NCI-H2171 (cell line): ENCODE measurements around the gene SLC15A3.
"Not testable (repeated sequence)": the region's sequence is repeated elsewhere in the genome, so short reads cannot be mapped to it uniquely, and the experiment has no call there.

ENCODE experiments used
- DNase-seq: peaks from one replicate; lab custom pipeline; 2025; lab: John Stamatoyannopoulos, UW

Gene SLC15A3

DNA sequence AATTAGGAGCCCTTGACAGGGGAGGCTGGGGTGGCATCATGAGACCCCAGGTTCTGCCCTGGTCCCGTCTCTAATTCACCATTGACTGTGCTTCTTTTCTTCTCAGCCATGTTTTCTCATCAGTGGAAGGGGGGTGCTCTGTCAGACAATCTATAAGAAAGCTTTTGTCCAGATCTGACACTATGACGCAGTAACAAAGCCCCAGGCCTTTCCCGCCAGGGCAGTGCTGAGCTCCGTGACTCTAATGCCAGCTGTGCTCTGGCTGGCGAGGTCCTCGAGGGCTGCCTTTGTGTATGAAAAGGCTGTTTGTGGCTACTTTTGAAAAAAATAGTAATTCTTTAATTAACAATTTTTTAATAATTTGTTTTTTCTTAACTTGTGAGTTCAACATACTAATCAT is 22.8 kb upstream of the SLC15A3 start:
- no peak for DNase-seq

DNA sequence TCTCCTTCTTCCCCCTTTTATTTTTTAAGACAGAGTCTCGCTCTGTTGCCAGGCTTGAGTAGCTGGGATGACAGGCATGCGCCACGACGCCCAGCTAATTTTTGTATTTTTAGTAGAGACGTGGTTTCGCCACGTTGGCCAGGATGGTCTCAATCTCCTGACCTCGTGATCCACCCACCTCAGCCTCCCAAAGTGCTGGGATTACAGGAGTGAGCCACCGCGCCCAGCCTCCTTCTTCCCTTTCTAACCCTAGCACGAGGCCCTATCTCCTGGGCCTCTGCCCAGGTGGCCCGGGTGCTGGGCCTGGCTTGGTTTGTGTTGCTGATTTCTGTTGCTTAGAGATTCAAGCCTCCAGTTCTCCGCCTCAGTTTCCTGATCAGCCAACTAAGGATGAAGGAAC is 22.3 kb upstream of the SLC15A3 start:
- not testable (repeated sequence) for DNase-seq

DNA sequence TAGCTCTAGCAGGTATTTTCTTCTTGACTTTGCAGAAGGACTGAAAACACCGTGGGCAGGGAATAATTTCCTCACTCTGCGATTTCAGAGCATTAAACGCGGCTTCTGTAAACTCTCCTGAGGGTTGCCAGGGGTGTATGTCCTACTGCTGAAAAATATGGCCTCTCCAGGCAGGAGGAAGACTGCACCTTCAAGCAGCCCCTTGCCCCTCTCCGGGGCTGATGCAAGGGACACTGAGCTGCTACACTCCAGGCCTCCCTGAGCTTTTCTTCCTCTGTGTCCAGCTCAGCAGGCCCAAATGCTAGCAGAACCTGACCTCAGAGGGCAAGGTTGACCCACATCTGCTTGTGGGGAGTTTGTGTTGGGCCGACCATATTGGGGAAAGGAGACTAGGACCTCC is 21.7 kb upstream of the SLC15A3 start:
- DNase-seq, result no peak

DNA sequence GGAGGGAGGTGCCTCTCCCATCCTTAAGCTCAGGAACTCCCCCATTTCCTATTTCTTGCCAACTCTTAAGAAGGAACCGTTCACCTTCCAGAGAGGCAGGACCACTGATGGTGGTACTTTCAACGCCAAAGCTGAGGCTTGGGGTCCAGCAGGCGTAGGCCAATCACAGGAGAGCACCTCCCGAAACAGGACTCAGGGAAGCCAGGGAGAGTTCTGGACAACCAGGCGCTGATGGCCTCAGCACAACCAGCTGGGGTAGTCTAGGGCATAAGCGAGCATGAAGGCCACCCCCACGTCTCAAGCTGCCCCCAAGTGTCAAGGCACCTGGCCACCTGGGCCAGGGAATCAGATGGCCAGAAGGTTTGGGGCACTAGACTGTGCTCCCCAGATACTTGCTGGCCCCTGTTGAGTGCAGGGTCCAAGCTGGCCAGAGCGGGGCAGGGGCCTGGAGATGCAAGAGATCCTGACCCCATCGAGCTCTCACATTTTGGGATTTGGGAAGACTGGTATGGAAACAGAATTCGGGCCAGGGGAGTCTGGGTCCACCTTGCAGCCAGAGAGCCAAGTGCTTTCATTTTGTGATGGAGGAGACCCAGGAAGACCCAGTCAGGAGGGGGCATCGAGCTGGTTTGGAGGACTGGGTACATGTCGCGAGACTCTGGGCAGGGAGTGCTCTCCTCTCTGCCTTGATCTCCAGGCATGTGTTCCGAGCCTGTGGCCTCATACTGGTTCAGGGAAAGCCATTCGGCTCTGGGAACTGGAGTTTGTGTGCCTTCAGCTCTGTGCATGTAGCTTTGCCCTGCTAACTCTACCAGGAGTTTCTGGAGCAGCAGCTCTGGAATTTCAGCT is 20.4 kb upstream of the SLC15A3 start:
- DNase-seq, result no peak

DNA sequence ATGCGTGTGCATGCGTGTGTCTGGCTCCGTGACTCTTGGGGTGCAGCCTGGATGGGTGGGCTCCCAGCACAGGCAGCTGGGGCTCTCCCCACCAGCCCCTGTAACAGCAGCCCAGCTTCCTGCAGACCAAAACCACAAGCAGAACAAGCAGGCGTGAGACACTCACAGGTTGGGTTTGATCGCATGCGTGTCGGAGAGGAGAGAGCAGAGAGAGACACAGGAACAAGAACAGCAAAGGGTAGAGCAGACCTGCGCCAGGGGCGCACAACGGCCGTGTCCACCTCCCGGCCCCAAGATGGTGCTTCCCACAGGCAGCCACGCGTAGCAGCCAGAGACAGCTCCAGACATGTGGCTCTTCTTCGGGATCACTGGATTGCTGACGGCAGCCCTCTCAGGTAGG is 19.5 kb upstream of the SLC15A3 start, which contains the start of gene CD6:
CD6 (plus strand) TSS at position 161 of the 400 bp plus-strand sequence; CDS start at position 347, 186 bp downstream.
- DNase-seq, result no peak

DNA sequence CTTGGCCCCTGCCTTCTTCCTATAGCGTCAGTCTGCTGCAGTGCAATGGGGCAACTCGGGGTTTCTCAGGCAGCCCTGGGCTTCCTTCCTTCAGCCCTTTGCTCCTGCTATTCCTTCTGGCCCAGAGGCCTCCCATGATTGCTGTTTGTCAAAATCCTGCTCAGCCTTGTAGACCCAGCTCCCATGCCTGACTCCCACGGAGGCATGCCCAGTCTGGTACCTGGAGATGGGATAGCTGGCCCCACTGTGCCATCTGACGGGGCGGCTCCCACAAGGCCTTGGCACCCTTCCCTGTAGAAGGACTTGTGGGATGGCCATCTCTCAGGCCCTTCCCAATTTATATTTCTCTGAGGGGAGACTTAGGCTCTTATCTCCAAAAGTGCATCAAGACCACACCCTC is 18.9 kb upstream of the SLC15A3 start:
- no peak for DNase-seq

DNA sequence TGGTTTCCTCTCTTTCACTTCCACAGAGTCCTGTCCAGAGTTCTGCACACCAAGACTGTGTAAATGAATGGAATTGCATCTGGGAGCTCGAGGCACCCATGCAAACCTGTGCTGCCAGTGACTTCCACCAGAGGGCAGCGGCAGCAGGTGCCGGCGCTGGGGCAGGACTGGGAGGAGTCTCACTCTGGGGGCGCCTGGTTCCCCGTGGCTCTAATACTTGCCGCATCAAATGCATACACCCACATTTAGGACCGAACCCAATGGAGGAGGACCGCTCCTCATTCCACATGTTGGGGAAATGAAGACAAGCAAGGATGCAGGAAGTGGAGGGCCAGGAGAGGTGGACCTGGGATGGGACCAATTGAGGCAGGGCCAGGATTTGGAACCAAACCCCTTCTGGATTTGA is 18.4 kb upstream of the SLC15A3 start:
- DNase-seq, result no peak

DNA sequence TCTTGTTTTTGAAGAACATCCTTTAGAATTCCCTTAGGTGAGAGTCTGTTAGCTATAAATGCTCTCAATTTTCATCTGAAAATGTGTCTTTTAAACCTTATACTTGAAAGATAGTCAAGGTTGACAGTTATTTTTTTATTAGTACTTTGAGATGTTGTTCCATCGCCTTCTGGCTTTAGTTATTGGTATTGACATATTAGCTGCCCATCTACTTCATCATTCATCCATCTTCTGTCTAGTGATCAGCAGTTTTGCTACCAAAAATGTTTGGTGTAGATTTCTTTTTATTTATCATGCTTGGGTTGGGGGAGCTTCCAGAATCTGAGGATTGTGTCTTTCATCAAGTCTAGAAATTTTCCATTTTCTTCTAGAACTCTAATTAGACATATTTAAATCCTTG is 16.2 kb upstream of the SLC15A3 start:
- DNase-seq, result no peak

DNA sequence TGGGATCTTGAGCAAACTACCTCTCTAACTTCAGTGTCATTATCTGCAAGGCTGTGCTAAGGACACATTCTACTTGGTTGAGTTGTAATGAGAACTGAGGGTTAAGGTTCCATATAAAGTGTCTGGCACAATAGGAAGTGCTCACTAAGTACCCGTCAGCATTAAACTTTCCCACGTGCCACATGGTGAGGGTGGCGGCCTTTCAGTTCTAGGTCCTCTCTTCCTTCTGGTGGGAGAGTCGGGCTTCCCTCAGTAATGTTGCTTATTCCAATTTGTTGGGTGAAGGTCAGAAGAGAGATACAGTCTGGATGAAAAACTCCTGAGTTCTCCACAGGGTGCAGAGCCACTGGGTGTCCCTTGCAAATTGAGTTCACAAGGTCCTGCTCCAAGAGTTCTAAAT is 14.9 kb upstream of the SLC15A3 start:
- no peak for DNase-seq

DNA sequence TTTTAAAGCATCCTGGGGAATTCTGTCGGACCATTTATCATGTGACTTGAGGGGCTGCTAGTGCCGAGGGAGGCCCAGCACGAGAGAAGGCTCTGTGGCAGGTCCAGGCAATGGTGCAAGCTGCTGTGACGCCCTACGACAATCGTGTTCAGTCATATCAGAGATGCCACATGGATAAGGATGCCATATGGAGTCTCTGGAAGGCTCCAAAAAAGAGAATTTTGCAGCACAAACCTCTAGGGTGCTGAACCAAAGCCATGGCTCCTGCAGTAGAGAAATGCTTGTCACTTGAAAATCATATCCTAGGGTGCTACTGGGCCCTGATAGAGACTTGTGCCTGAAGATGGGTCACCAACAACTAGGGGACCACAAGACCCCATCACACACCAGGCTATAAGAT is 12.8 kb upstream of the SLC15A3 start:
- no peak for DNase-seq

DNA sequence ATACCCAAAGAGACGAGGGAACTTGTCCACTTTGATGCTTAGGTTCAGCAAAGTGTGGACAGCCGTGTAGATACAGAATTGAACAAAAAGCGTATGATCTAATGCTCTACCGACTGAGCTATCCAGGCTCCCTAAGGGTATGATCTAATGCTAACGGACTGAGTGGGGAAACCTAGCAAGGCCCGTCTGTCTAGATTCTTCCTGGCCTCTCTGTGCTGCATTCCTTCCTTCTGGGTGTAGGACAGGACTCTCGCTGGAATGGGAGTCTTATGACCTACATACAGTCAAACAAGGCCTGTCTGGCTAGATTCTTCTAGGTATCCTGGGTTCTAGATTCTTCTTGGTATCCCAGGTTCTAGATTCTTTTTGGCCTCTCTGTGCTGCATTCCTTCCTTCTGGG is 8.4 kb upstream of the SLC15A3 start:
- DNase-seq, result no peak

DNA sequence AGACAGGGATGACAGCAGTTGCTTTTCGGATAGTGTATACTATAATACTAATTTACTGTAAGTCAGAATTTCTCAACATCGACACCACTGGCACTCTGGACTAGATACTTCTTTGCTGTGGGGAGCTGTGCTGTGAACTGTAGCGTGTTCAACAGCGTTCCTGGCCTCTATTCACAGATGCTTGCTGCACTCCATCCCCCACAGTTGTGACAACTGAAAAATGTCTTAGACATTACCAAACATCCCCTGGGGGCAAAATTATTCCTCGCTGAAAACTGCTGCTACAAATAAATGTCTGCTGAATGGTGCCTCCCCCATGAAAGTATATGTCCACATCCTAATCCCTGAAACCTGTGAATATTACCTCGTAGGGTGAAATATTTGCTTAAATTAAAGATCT is 7.5 kb upstream of the SLC15A3 start:
- no peak for DNase-seq

DNA sequence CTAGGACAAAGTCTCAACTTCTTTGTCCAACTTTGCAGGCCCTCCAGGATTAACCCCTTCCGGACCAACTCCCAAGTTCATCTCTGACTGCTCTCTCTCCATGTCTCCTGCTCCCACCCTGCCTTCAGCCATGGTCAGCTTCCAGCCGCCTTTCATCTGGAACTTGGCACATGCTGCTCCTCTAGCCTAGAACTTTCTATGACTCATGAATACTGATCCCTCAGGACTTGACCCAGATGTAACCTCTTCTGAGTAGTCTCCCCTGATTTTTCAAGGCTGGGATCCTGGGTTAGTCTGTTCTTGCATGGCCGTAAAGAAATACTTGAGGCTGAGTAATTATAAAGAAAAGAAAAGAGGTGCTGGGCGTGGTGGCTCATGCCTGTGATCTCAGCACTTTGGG is 5.2 kb upstream of the SLC15A3 start:
- no peak for DNase-seq

DNA sequence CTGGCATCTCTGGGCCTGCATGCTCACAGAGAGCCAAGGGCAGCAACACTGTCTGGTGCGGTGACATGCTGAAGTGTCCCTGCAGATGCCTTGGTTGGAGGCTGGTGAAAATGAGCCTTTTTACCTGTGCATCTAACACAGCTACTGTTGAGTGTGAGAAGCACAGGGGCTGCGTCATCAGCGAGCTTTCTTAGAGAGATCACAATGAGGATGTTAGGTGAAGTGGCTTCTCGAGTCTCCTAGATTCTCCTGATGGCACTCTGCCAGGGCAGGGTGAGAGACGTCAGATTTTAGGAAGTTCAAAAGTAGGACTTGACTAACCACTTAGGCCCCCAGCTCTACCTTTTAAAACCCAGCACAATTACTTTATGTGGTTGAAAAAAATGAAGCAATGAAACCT is 3.6 kb upstream of the SLC15A3 start:
- DNase-seq, result no peak

DNA sequence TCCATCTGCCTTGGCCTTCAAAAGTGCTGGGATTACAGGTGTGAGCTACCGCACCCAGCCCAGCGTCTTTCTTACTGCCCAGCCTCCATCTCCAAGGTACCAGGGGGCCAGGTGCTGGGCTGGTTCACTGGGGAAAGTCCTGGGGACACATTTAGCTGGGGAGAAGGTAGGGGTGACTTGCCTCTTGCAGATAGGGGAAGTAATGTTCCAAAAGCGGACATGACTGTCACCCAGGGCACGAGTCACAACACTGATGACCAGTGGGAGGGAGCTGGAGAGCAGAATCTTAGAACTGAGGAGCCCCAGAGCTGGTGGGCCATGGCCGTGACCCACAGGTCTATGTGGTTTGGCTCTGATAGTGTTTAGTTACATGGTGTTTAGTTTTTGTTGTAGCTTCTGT is 2.4 kb upstream of the SLC15A3 start:
- no peak for DNase-seq

DNA sequence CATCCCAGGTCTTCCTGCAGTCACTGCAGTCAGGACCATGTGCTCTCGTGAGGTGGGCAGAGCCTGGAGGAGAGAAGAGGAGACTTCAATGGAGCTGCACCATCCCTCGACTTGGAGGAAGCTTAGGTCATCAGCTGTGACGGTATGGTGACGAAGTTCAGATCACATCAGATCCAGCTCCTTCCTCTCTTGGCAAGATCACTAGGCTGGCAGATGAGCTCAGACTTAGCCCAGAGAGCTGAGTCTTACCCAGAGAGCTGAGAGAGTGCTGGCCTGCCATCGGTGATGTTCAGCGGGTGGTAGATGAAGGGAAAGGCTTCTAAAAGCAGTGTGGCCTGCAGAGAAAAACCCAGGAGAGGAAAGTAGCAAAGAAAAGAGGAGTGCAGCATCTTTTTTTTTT is 1.8 kb upstream of the SLC15A3 start:
- no peak for DNase-seq

DNA sequence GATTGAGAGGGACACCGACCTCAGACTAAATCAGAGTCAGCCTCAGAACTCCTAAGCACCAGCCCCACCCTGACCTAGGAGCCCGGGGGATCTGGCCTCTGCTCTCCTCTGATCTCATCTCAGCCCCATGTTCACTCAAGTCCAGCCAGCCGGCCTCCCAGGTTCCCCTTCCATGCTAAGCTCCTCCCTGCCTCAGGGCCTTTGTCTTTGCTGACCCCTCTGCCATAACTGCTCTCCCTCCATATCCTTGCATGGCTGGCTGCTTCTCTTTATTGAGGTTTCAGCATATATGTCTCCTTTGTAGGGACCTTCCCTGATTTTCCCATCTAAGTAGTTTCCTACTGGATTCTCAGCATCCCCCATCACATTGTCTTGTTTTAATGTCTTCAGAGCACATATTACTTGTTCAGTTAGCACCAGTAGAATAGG is 780 bp upstream of the SLC15A3 start:
- DNase-seq, result no peak

DNA sequence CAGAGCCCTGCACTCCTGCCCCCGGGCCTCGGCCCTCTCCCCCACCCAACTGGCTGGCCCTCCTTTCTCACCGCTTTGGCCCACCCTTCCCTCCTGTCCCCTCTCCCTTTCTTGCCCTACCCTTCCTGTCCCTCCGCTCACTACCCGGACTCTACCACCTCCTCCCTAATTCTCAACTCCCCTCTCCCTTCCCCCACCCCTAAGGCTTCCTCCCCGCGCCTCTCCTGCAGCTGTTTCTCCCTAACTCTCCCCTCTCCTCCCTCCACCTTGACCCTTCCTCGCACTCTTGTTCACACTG is 421 bp downstream of the SLC15A3 start:
- DNase-seq, result no peak

DNA sequence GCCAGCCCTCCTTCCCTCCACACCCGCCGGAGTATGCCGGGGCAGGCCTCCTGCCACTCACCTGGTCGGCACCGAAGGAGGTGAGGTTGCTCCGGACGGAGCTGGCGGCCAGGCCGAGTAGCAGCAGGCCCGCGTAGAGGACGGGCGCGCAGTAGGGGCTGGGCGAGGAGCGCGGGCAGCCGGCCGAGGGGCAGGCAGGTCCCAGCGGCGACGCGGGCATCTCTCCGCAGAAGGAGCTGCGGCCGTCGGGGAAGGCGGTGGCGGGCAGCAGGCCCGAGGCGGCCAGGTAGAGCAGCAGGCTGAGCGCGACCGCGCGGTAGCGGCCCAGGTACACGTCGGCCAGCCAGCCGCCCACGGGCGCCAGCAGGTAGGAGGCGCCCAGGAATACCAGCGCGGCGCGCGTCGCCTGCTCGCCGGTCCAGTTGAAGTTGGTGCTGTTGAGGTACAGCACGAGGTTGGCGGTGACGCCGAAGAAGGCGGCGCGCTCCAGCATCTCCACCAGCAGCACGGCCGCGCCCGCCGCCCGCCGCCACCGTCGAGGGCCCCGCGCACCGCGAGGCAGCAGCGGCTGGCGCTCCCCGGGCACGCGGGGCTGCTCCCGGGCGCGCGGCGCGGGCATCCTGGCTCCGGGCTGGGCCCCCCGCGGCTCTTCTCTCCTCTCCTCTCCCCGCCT is 907 bp downstream of the SLC15A3 start:
- DNase-seq, result no peak

DNA sequence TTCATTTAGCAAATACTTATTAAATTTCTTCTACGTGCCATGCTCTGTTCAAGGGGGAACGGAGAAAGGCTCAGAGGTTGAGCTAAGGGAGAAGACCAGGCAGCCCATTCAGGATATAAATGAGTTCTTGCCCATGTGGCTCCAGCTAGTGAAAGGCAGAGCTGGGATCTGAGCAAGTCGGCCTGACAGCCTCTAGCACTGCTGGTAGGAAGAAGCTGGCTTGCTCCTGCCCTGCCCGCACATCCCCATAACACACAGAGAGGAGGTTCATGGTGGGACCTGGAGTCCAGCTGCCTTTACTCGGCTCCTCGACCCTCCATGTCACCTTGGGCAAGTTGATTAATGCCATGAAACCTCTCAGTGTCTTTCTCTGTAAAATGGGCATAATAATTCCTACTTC is 2.0 kb downstream of the SLC15A3 start:
- no peak for DNase-seq

DNA sequence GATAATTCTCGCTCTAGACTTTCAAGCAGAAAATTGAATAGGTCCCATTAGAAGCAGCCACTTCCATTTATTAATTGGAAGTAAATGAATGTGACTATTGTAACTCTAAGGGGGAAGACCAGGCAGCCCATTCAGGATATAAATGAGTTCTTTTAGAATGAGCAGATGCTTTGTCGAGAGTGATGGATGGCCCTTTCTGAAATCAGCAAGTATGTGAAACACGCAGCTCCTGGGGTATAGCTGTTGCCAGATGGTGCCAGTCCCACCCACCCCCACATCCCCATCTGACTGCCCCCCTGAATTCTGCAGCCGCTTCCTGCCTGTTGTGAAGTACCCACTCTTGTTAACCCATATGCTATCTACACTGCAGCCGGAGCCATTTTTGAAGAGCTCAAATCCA is 3.7 kb downstream of the SLC15A3 start:
- DNase-seq, result peak; percentile 74

DNA sequence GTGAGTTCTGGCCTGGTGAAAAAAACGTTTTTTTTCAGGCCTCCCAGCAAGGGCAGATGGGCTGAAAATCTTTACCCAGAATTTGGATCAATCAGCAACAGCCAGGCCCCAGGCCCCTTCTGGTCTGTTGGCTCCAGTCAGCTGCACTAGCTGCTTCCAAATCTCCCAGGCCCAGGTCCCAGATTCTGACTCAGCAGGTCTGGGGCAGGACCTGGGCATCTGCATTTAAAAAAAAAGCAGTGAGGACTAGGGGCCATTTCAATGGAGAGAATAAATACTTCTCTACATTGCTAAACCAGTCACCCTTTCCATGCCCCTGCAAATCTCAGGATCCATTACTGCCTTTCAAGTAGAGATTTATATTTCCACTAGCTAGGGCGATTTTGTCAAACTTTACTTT is 4.3 kb downstream of the SLC15A3 start:
- no peak for DNase-seq

DNA sequence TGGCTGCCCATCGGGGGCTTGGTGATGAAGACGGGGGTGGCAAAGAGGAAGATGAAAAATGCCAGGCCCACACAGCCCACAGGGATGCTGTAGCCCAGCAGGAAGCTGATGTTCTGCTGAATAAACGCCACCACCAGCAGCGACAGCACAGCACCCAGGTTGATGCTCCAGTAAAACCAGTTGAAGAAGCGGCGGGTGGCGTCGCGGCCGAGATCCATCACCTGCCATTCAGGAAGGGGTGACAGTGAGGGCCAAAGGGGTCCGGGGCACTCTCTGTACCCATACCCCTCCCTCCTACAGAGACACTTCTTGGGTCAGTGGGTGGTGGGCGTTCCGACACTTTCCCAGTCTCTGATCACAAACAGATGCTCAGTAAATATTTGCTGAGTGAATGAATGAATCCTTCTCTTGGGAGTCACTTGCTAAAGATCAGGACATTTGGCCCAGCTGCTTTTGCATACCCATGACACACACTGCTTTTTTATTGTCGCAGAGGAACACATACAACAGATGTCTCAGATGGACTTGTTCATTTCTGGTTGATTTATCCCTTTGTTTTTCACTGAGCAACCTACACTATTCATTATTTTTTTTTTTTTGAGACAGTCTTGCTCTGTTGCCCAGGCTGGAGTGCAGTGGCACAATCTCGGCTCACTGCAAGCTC is 5.2 kb downstream of the SLC15A3 start:
- DNase-seq, result peak; percentile 83
